PFSK-1 (cell line): Measurements from ENCODE around the gene XIRP2.

Experiments
- POLR2AphosphoS5 ChIP-seq: IDR thresholded peaks from 2 replicates; pipeline ENCODE4 v1.6.1; 2012; ENCODE audit warnings: low read depth, mild to moderate bottlenecking, control low read depth, low read length, moderate library complexity
- REST ChIP-seq, 2 experiments: IDR thresholded peaks; 2 replicates each; pipeline versions ENCODE4 v1.6.1 to v1.8.0; 2011 to 2012; ENCODE audit warnings: low read depth in 2 of 2, low read length in 2 of 2, control low read depth in 1 of 2, inconsistent platforms in 1 of 2, mild to moderate bottlenecking in 1 of 2, moderate library complexity in 1 of 2; ENCODE audit not compliant: insufficient read depth in 1 of 2
- TAF1 ChIP-seq: IDR thresholded peaks from 2 replicates; pipeline ENCODE4 v1.6.1; 2012; ENCODE audit warnings: low read length, control low read depth, borderline replicate concordance; ENCODE audit not compliant: insufficient read depth

- TF ChIP-seq POLR2AphosphoS5 (no peak), REST (IDR thresholded peaks at IDR 0.05; ENCODE audit: insufficient read depth in 1 of 2, low read depth in 2 of 2, low read length in 2 of 2) (no peak), TAF1 (no peak)
These were observed 12.4 kb downstream of the XIRP2 start for GRCh38 chr2:166900700-166901099.
